Esophagus squamous epithelium (tissue), 5 donors: ENCODE measurements around the gene SRMS. TPM values are rescaled to one million over a fixed set of nuclear protein-coding genes. Genes with fewer than 3 reads are reported as not detected.

ENCODE experiments used
- DNase-seq: peaks from one replicate; lab custom pipeline; 2025; lab: John Stamatoyannopoulos, UW
- H3K27ac ChIP-seq, 4 donors: fragments of 200-600 bp; sonication (generic); one replicate each; pipeline ENCODE4 v1.5.1; 2016 to 2019; ENCODE audit warnings: mild to moderate bottlenecking in 1 of 4
- H3K27me3 ChIP-seq, 4 donors: fragments of 200-600 bp; sonication (generic); 1 replicate in 3 of 4; 2 replicates in 1 of 4; pipeline versions ENCODE4 v1.5.1 to v1.6.0; 2017 to 2021; ENCODE audit warnings: antibody characterized with exemption in 1 of 4
- H3K36me3 ChIP-seq, 3 donors: fragments of 200-600 bp; sonication (generic); one replicate each; pipeline ENCODE4 v1.5.1; 2016 to 2019
- H3K4me1 ChIP-seq, 3 donors: fragments of 200-600 bp; sonication (generic); one replicate each; pipeline ENCODE4 v1.5.1; 2017 to 2019
- H3K4me3 ChIP-seq, 4 donors: fragments of 200-600 bp; sonication (generic); 1 replicate in 3 of 4; 2 replicates in 1 of 4; pipeline ENCODE4 v1.5.1; 2016 to 2019; ENCODE audit warnings: mild to moderate bottlenecking in 2 of 4, moderate library complexity in 1 of 4
- H3K9me3 ChIP-seq, 3 donors: fragments of 200-600 bp; sonication (generic); one replicate each; pipeline ENCODE4 v1.5.1; 2016 to 2019
- POLR2A ChIP-seq, 4 donors: fragments of 450-650 bp; IDR thresholded peaks; one replicate each; pipeline ENCODE4 v1.6.1; 2017; ENCODE audit warnings: antibody characterized with exemption in 4 of 4, mild to moderate bottlenecking in 4 of 4, moderate library complexity in 3 of 4
- WGBS, 2 donors: methylation state at CpG; one replicate each; pipeline ENCODE4 v1.1.5; 2018; 5-methylcytosine and 5-hydroxymethylcytosine counted together
- intact Hi-C: fragments of 100-400 bp; cut with DNase I; formaldehyde crosslinking; loops from one replicate; pipeline ENCODE4 v1.15.0; 2022
- total RNA-seq, 4 donors: library from RNA; depleted of rRNA; stranded (reverse); fragments of >200 nt; gene quantifications; one replicate each; pipeline ENCODE4 v1.1.0, GENCODE V29; 2016
- TF ChIP-seq, protein P1 (sequence below), 6 experiments: fragments of 450-650 bp in 4 of 6; fragments of 200-600 bp in 2 of 6; sonication (generic) in 2 of 6; IDR thresholded peaks; one replicate each; pipeline ENCODE4 v1.5.1; 2016 to 2019; ENCODE audit warnings: antibody characterized with exemption in 6 of 6, mild to moderate bottlenecking in 4 of 6, moderate library complexity in 4 of 6
- donor health status: DM: yes; HTN: yes; CAD: no.

The SRMS gene
- total RNA-seq, 4 donors from 2014 or later = not detected

GRCh38 chr20:63533871-63534393, 13.6 kb downstream of the SRMS start:
- H3K4me3 ChIP-seq = peak overlapping the region; percentile 20 to 66 (median 56)
- H3K4me1 ChIP-seq = peaks cover 29 to 79% (median 34%) of the 10 kb centered on the region in 3 donors

GRCh38 chr20:63533388-63533787, 14.2 kb downstream of the SRMS start:
- Histone ChIP-seq H3K27me3 (peaks cover 0 to 53% (median 0%) of the 10 kb centered on the region in 4 donors), H3K4me3 (peak overlapping the region in 1 of 4 donors; percentile 57), H3K9me3 (no peaks in the 10 kb centered on the region), H3K36me3 (peaks cover 0 to 27% (median 0%) of the 10 kb centered on the region in 3 donors), H3K4me1 (peaks cover 25 to 77% (median 29%) of the 10 kb centered on the region in 3 donors), H3K27ac (peak overlapping the region; percentile 87 to 99 (median 93))
- 73 to 80% methylated on average over 1 to 3 of the region's 14 CpGs for WGBS, 2 donors
- intact Hi-C loops = no loop called here
- TF ChIP-seq, protein P1, sequence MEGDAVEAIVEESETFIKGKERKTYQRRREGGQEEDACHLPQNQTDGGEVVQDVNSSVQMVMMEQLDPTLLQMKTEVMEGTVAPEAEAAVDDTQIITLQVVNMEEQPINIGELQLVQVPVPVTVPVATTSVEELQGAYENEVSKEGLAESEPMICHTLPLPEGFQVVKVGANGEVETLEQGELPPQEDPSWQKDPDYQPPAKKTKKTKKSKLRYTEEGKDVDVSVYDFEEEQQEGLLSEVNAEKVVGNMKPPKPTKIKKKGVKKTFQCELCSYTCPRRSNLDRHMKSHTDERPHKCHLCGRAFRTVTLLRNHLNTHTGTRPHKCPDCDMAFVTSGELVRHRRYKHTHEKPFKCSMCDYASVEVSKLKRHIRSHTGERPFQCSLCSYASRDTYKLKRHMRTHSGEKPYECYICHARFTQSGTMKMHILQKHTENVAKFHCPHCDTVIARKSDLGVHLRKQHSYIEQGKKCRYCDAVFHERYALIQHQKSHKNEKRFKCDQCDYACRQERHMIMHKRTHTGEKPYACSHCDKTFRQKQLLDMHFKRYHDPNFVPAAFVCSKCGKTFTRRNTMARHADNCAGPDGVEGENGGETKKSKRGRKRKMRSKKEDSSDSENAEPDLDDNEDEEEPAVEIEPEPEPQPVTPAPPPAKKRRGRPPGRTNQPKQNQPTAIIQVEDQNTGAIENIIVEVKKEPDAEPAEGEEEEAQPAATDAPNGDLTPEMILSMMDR (IDR thresholded peaks at IDR 0.05) = no peak
- no peak for TF ChIP-seq POLR2A (IDR thresholded peaks at IDR 0.05)
- no peak for DNase-seq

More at GRCh38 chr20:63533871-63534393, 13.6 kb downstream of the SRMS start:
- H3K27ac ChIP-seq = peak overlapping the region; percentile 87 to 99 (median 93)
- TF ChIP-seq POLR2A (IDR thresholded peaks at IDR 0.05) = peak in 3 of 4 donors; percentile 13 to 53 (median 22)
- TF ChIP-seq, protein P1 (IDR thresholded peaks at IDR 0.05) = no peak
- intact Hi-C loops = no loop called here
- no peak for DNase-seq
- peaks cover 0 to 27% (median 0%) of the 10 kb centered on the region in 3 donors for H3K36me3 ChIP-seq
- H3K27me3 ChIP-seq = peaks cover 0 to 54% (median 0%) of the 10 kb centered on the region in 4 donors
- WGBS, 2 donors = 30% methylated on average over 2 to 6 of the region's 28 CpGs
- no peaks in the 10 kb centered on the region for H3K9me3 ChIP-seq

DNA sequence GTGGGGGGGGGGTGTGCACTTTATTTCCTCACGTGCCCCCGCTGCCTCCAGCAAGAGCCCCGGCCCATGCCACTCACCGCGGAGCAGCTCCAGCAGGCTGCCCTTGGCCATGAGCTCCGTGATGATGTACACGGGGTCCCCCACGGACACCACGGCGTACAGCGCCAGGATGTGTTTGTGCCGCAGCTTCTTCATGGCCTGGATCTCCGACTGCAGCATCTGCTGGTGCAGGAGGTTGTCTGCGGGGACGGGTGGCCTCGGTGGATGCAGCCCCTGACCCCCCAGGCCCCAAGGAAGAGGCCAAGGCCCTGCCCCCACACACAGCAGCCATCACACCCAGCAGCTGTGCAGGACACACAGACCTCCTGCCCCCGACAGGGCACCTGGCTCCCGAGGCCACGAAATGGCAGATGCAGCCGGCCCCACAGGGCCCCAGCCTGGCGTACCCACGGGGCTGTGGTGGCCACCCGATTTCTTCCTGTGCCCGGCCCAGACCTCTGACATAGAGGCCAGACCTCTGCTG, 15.0 kb downstream of the SRMS start:
- intact Hi-C loops = no loop called here
- H3K4me1 ChIP-seq = peaks cover 19 to 69% (median 21%) of the 10 kb centered on the region in 3 donors
- H3K9me3 ChIP-seq = no peaks in the 10 kb centered on the region
- H3K27ac ChIP-seq = no peak overlapping the region
- H3K27me3 ChIP-seq = peaks cover 0 to 51% (median 0%) of the 10 kb centered on the region in 4 donors
- WGBS, 2 donors = 75 to 80% methylated on average over 8 to 17 of the region's 24 CpGs
- H3K36me3 ChIP-seq = peaks cover 0 to 27% (median 0%) of the 10 kb centered on the region in 3 donors
- no peak for DNase-seq
- no peak overlapping the region for H3K4me3 ChIP-seq
- TF ChIP-seq, protein P1 (IDR thresholded peaks at IDR 0.05) = no peak
- TF ChIP-seq POLR2A (IDR thresholded peaks at IDR 0.05) = no peak

DNA sequence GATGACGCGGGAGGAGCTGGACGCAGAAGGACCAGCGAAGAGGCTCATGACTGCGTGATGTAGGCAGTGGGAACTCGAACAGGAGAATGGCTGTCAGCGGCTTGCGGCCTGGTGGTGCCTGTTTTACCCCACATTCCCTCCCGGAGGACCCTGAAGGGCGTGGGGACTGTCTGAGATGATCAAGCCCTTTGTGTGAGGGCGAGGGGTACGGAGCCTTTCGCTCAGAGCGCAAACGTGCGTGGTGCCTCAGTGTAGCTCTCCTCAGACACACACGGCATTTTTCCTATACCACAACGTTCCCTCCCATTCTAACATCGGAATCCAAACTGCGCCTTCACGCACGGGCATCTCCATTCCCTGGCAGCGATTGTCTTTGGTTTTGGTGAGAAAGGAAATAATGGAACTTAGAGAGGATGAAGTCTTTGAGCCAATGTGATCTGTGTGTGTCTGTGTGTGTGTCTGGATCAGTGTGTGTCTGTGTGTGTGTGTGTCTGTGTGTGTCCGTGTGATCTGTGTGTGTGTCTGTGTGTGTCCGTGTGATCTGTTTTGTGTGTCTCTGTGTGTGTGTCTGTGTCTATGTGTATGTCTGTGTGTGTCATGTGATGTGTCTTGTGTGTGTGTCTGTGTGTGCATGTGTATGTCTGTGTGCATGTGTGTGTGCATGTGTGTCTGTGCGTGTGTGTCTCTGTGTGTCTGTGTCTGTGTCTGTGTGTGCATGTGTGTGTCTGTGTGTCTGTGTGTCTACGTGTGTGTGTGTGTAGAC, 15.7 kb downstream of the SRMS start:
- intact Hi-C loops = no loop called here
- TF ChIP-seq POLR2A (IDR thresholded peaks at IDR 0.05) = no peak
- TF ChIP-seq, protein P1 (IDR thresholded peaks at IDR 0.05) = no peak
- Histone ChIP-seq H3K27me3 (peaks cover 0 to 45% (median 0%) of the 10 kb centered on the region in 4 donors), H3K9me3 (no peaks in the 10 kb centered on the region), H3K27ac (no peak overlapping the region), H3K4me1 (peaks cover 17 to 62% (median 18%) of the 10 kb centered on the region in 3 donors), H3K36me3 (peaks cover 0 to 27% (median 0%) of the 10 kb centered on the region in 3 donors), H3K4me3 (no peak overlapping the region)
- WGBS, 2 donors = 77 to 80% methylated on average over 23 to 26 of the region's 27 CpGs
- DNase-seq = no peak
